ENCODE results near the gene MOGAT2. TPM values are rescaled to one million over a fixed set of nuclear protein-coding genes. Genes with fewer than 3 reads are reported as not detected.

The MOGAT2 gene
- total and polyA plus RNA-seq, 2 of the 13 experiments (the other 11 are each of a cell fraction or from before 2014, with no cell fraction given) = 27.2 to 27.8 TPM

DNA sequence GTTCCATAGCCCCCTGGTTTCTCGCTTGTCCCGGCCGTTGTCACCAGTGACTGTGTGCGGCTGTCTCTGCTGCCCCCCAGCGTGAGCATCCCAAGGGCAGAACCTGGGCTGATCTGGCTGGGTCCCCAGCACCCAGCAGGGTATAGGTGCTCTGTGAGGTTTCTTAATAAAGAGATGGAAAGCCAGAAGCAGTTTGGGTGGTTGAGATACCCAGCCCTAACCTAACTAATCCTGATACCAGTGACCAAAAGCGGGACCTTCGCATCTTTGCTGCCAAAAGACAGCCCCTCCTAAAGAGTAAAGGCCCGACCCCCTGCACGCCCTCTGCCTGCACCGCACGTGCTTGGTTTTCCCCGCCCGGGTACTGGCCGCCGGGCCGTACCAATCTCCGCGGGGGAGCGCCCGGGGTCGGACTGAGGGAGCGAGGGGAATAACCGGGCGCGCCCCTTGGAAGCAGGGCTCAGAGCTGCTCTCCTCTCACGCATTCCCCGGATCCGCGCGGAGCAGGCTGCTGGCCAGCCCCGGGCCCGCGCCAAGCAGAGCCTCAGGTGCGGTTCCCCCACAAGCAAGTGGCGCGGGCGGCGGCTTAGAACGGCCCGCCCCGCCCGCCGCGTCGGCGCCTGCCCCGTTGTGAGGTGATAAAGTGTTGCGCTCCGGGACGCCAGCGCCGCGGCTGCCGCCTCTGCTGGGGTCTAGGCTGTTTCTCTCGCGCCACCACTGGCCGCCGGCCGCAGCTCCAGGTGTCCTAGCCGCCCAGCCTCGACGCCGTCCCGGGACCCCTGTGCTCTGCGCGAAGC, 50.7 kb downstream of the MOGAT2 start, which contains the start of gene DGAT2 (continued):
- TF ChIP-seq, protein P1, sequence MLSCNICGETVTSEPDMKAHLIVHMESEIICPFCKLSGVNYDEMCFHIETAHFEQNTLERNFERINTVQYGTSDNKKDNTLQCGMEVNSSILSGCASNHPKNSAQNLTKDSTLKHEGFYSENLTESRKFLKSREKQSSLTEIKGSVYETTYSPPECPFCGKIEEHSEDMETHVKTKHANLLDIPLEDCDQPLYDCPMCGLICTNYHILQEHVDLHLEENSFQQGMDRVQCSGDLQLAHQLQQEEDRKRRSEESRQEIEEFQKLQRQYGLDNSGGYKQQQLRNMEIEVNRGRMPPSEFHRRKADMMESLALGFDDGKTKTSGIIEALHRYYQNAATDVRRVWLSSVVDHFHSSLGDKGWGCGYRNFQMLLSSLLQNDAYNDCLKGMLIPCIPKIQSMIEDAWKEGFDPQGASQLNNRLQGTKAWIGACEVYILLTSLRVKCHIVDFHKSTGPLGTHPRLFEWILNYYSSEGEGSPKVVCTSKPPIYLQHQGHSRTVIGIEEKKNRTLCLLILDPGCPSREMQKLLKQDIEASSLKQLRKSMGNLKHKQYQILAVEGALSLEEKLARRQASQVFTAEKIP (CRISPR knock-in tag; IDR thresholded peaks at IDR 0.05; ENCODE audit: borderline replicate concordance) = no peak
- TF ChIP-seq SP4 (CRISPR knock-in tag; IDR thresholded peaks at IDR 0.05) (peak; percentile 76; the same call in 1 of the 2 replicates), GFI1 (CRISPR knock-in tag; IDR thresholded peaks at IDR 0.05; ENCODE audit: borderline replicate concordance) (peak; percentile 64), ZNF572 (CRISPR knock-in tag; IDR thresholded peaks at IDR 0.05) (0 out of 2 replicates have a peak, but pooled peaks have one; percentile 74), ZNF749 (CRISPR knock-in tag; IDR thresholded peaks at IDR 0.05; ENCODE audit: borderline replicate concordance) (no peak; the same call in 1 of the 2 replicates), JUNB (CRISPR knock-in tag; IDR thresholded peaks at IDR 0.05; ENCODE audit: borderline replicate concordance) (no peak; the same call in 1 of the 2 replicates), THYN1 (CRISPR knock-in tag; IDR thresholded peaks at IDR 0.05; ENCODE audit: borderline replicate concordance, low read depth) (0 out of 2 replicates have a peak, but pooled peaks have one; percentile 57), SYNCRIP (IDR thresholded peaks at IDR 0.05; ENCODE audit: insufficient read depth, low read depth, low read length) (no peak), FOXK2 (IDR thresholded peaks at IDR 0.05) (peak; percentile 98), ARNTL (CRISPR knock-in tag; IDR thresholded peaks at IDR 0.05) (peak; percentile 95), KLF13 (CRISPR knock-in tag; IDR thresholded peaks at IDR 0.05) (no peak), ZNF484 (CRISPR knock-in tag; IDR thresholded peaks at IDR 0.05; ENCODE audit: borderline replicate concordance, low read depth) (no peak), ZFP36L1 (CRISPR knock-in tag; IDR thresholded peaks at IDR 0.05) (no peak), ZNF501 (CRISPR knock-in tag; IDR thresholded peaks at IDR 0.05) (peak; percentile 94), ZSCAN29 (CRISPR knock-in tag; conservative IDR thresholded peaks at IDR 0.05) (no peak), MEIS1 (CRISPR knock-in tag; IDR thresholded peaks at IDR 0.05; ENCODE audit: borderline replicate concordance) (peak; percentile 83), ZMYM2 (CRISPR knock-in tag; IDR thresholded peaks at IDR 0.05) (no peak; the same call in 1 of the 2 replicates), ZNF7 (CRISPR knock-in tag; IDR thresholded peaks at IDR 0.05) (no peak), ZNF317 (CRISPR knock-in tag; IDR thresholded peaks at IDR 0.05) (peak; percentile 44; the same call in 1 of the 2 replicates), REL (CRISPR knock-in tag; conservative IDR thresholded peaks at IDR 0.05) (peak; percentile 87)
- TF ChIP-seq, protein P2, sequence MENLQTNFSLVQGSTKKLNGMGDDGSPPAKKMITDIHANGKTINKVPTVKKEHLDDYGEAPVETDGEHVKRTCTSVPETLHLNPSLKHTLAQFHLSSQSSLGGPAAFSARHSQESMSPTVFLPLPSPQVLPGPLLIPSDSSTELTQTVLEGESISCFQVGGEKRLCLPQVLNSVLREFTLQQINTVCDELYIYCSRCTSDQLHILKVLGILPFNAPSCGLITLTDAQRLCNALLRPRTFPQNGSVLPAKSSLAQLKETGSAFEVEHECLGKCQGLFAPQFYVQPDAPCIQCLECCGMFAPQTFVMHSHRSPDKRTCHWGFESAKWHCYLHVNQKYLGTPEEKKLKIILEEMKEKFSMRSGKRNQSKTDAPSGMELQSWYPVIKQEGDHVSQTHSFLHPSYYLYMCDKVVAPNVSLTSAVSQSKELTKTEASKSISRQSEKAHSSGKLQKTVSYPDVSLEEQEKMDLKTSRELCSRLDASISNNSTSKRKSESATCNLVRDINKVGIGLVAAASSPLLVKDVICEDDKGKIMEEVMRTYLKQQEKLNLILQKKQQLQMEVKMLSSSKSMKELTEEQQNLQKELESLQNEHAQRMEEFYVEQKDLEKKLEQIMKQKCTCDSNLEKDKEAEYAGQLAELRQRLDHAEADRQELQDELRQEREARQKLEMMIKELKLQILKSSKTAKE (CRISPR knock-in tag; IDR thresholded peaks at IDR 0.05; ENCODE audit: borderline replicate concordance) = peak; percentile 69
- TF ChIP-seq, protein P3, sequence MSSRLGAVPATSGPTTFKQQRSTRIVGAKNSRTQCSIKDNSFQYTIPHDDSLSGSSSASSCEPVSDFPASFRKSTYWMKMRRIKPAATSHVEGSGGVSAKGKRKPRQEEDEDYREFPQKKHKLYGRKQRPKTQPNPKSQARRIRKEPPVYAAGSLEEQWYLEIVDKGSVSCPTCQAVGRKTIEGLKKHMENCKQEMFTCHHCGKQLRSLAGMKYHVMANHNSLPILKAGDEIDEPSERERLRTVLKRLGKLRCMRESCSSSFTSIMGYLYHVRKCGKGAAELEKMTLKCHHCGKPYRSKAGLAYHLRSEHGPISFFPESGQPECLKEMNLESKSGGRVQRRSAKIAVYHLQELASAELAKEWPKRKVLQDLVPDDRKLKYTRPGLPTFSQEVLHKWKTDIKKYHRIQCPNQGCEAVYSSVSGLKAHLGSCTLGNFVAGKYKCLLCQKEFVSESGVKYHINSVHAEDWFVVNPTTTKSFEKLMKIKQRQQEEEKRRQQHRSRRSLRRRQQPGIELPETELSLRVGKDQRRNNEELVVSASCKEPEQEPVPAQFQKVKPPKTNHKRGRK (CRISPR knock-in tag; IDR thresholded peaks at IDR 0.05) = no peak
- TF ChIP-seq, protein P4, sequence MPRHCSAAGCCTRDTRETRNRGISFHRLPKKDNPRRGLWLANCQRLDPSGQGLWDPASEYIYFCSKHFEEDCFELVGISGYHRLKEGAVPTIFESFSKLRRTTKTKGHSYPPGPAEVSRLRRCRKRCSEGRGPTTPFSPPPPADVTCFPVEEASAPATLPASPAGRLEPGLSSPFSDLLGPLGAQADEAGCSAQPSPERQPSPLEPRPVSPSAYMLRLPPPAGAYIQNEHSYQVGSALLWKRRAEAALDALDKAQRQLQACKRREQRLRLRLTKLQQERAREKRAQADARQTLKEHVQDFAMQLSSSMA (CRISPR knock-in tag; IDR thresholded peaks at IDR 0.05) = peak; percentile 82; the same call in 1 of the 2 replicates
